ENCODE data around the gene FKBP8. TPM values are rescaled to one million over a fixed set of nuclear protein-coding genes. Genes with fewer than 3 reads are reported as not detected.
A peak's percentile ranks its signal among the peaks of the same experiment; 100 is the strongest.

The FKBP8 gene
- total and polyA plus RNA-seq, 4 donors, result 59.1 to 225 (median 101) TPM

DNA sequence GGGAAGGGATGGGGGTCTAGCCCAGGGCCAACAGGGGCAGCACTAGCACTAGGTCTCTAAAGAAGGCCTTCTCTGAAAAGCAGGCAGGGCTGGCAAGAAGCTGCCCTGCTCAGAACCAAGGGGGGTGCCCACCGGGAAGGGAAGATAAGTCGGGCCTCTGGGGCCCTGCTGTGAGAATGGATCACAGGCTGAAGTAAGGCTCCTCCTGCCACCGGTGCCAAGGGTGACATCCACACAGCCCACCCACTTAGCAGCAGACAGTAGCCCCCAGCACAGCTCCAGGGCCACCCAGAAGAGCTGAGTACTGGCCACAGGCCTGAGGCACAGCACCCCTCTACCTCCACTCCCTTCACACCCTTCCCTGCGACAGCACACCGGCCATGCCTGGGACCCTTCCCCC is 27.4 kb downstream of the FKBP8 start:
- H3K27me3 ChIP-seq (ENCODE audit: control insufficient read depth in 4 of 4, insufficient read depth in 4 of 4, low read length in 3 of 4), result no peaks in the 10 kb centered on the region
- H3K36me3 ChIP-seq (ENCODE audit: control insufficient read depth in 4 of 4, insufficient read depth in 3 of 4, low read depth in 1 of 4, low read length in 3 of 4), result no peaks in the 10 kb centered on the region
- H3K4me3 ChIP-seq (ENCODE audit: low read depth in 1 of 3, low read length in 3 of 3), result no peak overlapping the region
- no peak for DNase-seq (ENCODE audit: low spot score)
- H3K9me3 ChIP-seq (ENCODE audit: control insufficient read depth in 4 of 4, low read length in 3 of 4), result no peaks in the 10 kb centered on the region
- WGBS, result 86% methylated on average over 5 of the region's 5 CpGs
- peaks cover 16 to 49% (median 36%) of the 10 kb centered on the region in 4 donors for H3K4me1 ChIP-seq (ENCODE audit: control insufficient read depth in 4 of 4, insufficient read depth in 4 of 4, low read length in 3 of 4)
- H3K9ac ChIP-seq (ENCODE audit: low read depth in 1 of 2, low read length in 2 of 2), result peak overlapping the region in 1 of 2 donors; percentile 39
- peak overlapping the region; percentile 93 to 96 for H3K27ac ChIP-seq (ENCODE audit: low read depth in 1 of 2, low read length in 2 of 2)
- no peak for TF ChIP-seq GABPA (IDR thresholded peaks at IDR 0.05 in 1 of 2, conservative IDR thresholded peaks at IDR 0.05 in 1 of 2)
- no peak for TF ChIP-seq FOXA1 (IDR thresholded peaks at IDR 0.05)
- TF ChIP-seq NR2F2 (IDR thresholded peaks at IDR 0.05), result no peak
- TF ChIP-seq, protein P1, sequence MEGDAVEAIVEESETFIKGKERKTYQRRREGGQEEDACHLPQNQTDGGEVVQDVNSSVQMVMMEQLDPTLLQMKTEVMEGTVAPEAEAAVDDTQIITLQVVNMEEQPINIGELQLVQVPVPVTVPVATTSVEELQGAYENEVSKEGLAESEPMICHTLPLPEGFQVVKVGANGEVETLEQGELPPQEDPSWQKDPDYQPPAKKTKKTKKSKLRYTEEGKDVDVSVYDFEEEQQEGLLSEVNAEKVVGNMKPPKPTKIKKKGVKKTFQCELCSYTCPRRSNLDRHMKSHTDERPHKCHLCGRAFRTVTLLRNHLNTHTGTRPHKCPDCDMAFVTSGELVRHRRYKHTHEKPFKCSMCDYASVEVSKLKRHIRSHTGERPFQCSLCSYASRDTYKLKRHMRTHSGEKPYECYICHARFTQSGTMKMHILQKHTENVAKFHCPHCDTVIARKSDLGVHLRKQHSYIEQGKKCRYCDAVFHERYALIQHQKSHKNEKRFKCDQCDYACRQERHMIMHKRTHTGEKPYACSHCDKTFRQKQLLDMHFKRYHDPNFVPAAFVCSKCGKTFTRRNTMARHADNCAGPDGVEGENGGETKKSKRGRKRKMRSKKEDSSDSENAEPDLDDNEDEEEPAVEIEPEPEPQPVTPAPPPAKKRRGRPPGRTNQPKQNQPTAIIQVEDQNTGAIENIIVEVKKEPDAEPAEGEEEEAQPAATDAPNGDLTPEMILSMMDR (IDR thresholded peaks at IDR 0.05; ENCODE audit: low read depth, low read length, missing input control), result no peak
- TF ChIP-seq, protein P2, sequence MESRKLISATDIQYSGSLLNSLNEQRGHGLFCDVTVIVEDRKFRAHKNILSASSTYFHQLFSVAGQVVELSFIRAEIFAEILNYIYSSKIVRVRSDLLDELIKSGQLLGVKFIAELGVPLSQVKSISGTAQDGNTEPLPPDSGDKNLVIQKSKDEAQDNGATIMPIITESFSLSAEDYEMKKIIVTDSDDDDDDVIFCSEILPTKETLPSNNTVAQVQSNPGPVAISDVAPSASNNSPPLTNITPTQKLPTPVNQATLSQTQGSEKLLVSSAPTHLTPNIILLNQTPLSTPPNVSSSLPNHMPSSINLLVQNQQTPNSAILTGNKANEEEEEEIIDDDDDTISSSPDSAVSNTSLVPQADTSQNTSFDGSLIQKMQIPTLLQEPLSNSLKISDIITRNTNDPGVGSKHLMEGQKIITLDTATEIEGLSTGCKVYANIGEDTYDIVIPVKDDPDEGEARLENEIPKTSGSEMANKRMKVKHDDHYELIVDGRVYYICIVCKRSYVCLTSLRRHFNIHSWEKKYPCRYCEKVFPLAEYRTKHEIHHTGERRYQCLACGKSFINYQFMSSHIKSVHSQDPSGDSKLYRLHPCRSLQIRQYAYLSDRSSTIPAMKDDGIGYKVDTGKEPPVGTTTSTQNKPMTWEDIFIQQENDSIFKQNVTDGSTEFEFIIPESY (IDR thresholded peaks at IDR 0.05), result no peak
- TF ChIP-seq FOXA2 (IDR thresholded peaks at IDR 0.05), result no peak
- no peak for TF ChIP-seq HNF4A (conservative IDR thresholded peaks at IDR 0.05)
- TF ChIP-seq TAF1 (conservative IDR thresholded peaks at IDR 0.05), result no peak
- no peak for TF ChIP-seq JUND (IDR thresholded peaks at IDR 0.05)
- TF ChIP-seq YY1 (IDR thresholded peaks at IDR 0.05), result no peak
- no peak for TF ChIP-seq RXRA (IDR thresholded peaks at IDR 0.05)
- TF ChIP-seq HNF4G (IDR thresholded peaks at IDR 0.05), result no peak

DNA sequence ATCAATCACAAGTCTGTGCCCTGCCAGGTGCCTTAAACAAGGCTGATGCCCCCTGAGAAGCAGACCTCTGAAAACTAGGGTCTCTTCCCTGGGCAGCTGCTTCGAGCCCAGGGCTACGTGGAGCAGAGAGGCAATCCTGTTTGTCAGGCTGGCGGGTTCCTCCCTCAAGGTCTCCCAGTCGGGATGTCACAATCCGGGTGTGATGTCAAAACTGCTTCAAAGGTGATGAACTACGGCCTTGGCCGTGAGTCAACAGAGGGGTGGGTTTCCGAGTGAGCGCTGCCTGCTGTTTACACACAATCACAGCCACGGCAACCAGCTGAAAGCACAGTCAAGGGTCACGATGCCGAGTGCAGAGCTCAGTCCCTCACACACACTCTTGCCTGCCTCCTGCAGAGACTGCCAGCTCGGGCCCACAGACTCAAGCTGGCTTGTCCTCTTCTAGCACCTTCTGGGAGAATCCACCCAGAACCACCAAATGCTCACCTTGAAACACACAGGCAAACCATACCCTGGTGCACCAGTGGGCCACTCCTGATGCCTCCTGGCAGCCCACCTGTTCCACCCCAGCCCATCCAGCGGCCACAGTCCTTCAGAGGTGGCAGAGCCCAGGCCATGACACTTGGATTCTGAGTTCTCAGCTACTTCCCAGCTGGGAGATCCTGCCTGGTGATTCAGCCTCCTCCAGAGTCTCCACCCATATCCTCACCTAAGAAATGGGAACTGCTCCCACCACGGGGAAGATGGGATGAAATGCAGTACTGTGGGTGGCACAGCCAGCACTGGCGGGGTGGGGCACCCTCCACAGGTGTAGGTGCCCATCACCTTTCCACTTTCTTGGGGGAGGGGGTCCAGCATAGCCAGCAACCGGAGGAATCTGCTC is 28.3 kb downstream of the FKBP8 start:
- H3K4me1 ChIP-seq (ENCODE audit: control insufficient read depth in 4 of 4, insufficient read depth in 4 of 4, low read length in 3 of 4), result peaks cover 18 to 52% (median 36%) of the 10 kb centered on the region in 4 donors
- WGBS, result 26% methylated on average over 17 of the region's 17 CpGs
- no peak overlapping the region for H3K4me3 ChIP-seq (ENCODE audit: low read depth in 1 of 3, low read length in 3 of 3)
- H3K9ac ChIP-seq (ENCODE audit: low read depth in 1 of 2, low read length in 2 of 2), result peak overlapping the region; percentile 71 to 80
- H3K27me3 ChIP-seq (ENCODE audit: control insufficient read depth in 4 of 4, insufficient read depth in 4 of 4, low read length in 3 of 4), result no peaks in the 10 kb centered on the region
- H3K27ac ChIP-seq (ENCODE audit: low read depth in 1 of 2, low read length in 2 of 2), result peak overlapping the region; percentile 93 to 96
- H3K9me3 ChIP-seq (ENCODE audit: control insufficient read depth in 4 of 4, low read length in 3 of 4), result no peaks in the 10 kb centered on the region
- no peaks in the 10 kb centered on the region for H3K36me3 ChIP-seq (ENCODE audit: control insufficient read depth in 4 of 4, insufficient read depth in 3 of 4, low read depth in 1 of 4, low read length in 3 of 4)
- DNase-seq (ENCODE audit: low spot score), result peak; percentile 79
- TF ChIP-seq, protein P3, sequence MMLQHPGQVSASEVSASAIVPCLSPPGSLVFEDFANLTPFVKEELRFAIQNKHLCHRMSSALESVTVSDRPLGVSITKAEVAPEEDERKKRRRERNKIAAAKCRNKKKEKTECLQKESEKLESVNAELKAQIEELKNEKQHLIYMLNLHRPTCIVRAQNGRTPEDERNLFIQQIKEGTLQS (IDR thresholded peaks at IDR 0.05), result peak; percentile 62
- TF ChIP-seq RAD21 (IDR thresholded peaks at IDR 0.05) (peak; percentile 52 to 67), FOXA2 (IDR thresholded peaks at IDR 0.05) (peak; percentile 98), FOXA1 (IDR thresholded peaks at IDR 0.05) (peak; percentile 98), NR2F2 (IDR thresholded peaks at IDR 0.05) (peak; percentile 98), EGR1 (IDR thresholded peaks at IDR 0.05; ENCODE audit: low read depth in 2 of 2) (peak in 1 of 2 donors; percentile 50), HNF4A (conservative IDR thresholded peaks at IDR 0.05) (peak; percentile 69 to 83), SP1 (IDR thresholded peaks at IDR 0.05) (peak; percentile 96), JUND (IDR thresholded peaks at IDR 0.05) (peak; percentile 78 to 80), GABPA (IDR thresholded peaks at IDR 0.05 in 1 of 2, conservative IDR thresholded peaks at IDR 0.05 in 1 of 2) (peak in 1 of 2 donors; percentile 81), YY1 (IDR thresholded peaks at IDR 0.05) (peak; percentile 86)
- TF ChIP-seq, protein P4, sequence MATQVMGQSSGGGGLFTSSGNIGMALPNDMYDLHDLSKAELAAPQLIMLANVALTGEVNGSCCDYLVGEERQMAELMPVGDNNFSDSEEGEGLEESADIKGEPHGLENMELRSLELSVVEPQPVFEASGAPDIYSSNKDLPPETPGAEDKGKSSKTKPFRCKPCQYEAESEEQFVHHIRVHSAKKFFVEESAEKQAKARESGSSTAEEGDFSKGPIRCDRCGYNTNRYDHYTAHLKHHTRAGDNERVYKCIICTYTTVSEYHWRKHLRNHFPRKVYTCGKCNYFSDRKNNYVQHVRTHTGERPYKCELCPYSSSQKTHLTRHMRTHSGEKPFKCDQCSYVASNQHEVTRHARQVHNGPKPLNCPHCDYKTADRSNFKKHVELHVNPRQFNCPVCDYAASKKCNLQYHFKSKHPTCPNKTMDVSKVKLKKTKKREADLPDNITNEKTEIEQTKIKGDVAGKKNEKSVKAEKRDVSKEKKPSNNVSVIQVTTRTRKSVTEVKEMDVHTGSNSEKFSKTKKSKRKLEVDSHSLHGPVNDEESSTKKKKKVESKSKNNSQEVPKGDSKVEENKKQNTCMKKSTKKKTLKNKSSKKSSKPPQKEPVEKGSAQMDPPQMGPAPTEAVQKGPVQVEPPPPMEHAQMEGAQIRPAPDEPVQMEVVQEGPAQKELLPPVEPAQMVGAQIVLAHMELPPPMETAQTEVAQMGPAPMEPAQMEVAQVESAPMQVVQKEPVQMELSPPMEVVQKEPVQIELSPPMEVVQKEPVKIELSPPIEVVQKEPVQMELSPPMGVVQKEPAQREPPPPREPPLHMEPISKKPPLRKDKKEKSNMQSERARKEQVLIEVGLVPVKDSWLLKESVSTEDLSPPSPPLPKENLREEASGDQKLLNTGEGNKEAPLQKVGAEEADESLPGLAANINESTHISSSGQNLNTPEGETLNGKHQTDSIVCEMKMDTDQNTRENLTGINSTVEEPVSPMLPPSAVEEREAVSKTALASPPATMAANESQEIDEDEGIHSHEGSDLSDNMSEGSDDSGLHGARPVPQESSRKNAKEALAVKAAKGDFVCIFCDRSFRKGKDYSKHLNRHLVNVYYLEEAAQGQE (IDR thresholded peaks at IDR 0.05), result peak; percentile 87
- TF ChIP-seq, protein P1 (IDR thresholded peaks at IDR 0.05; ENCODE audit: low read depth, low read length, missing input control), result no peak
- TF ChIP-seq, protein P5, sequence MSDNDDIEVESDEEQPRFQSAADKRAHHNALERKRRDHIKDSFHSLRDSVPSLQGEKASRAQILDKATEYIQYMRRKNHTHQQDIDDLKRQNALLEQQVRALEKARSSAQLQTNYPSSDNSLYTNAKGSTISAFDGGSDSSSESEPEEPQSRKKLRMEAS (IDR thresholded peaks at IDR 0.05), result peak; percentile 95
